Lower leg skin (tissue), 4 donors: ENCODE data around the gene UCHL5. TPM values are rescaled to one million over a fixed set of nuclear protein-coding genes. Genes with fewer than 3 reads are reported as not detected.
"Not testable (repeated sequence)": the region's sequence is repeated elsewhere in the genome, so short reads cannot be mapped to it uniquely, and the experiment has no call there.

Experiments used
- DNase-seq, 2 donors: peaks; one replicate each; pipeline ENCODE4 v3.0.0-alpha.2; 2019; ENCODE audit warnings: low spot score in 2 of 2
- H3K4me3 ChIP-seq: fragments of 200-600 bp; sonication (generic); 2 replicates; pipeline ENCODE4 v1.5.1; 2017; ENCODE audit warnings: mild to moderate bottlenecking, low read depth; ENCODE audit not compliant: poor library complexity, severe bottlenecking
- POLR2A ChIP-seq, 2 donors: fragments of 450-650 bp; IDR thresholded peaks; one replicate each; pipeline ENCODE4 v1.6.1; 2016 to 2017; ENCODE audit warnings: antibody characterized with exemption in 2 of 2, mild to moderate bottlenecking in 1 of 2, moderate library complexity in 1 of 2
- WGBS, 2 donors: methylation state at CpG; one replicate each; pipeline ENCODE4 v1.1.5; 2018; 5-methylcytosine and 5-hydroxymethylcytosine counted together
- intact Hi-C: fragments of 100-400 bp; cut with DNase I; formaldehyde crosslinking; loops from one replicate; pipeline ENCODE4 v1.15.0; 2023; ENCODE audit warnings: low total_unique reads
- total RNA-seq, 4 donors: library from RNA; depleted of rRNA; stranded (reverse); fragments of >200 nt; gene quantifications; one replicate each; pipeline ENCODE4 v1.1.0, GENCODE V29; 2016
- TF ChIP-seq, protein P1 (sequence below), 3 donors: fragments of 450-650 bp; IDR thresholded peaks; one replicate each; pipeline ENCODE4 v1.5.1; 2016; ENCODE audit warnings: antibody characterized with exemption in 3 of 3, mild to moderate bottlenecking in 3 of 3, moderate library complexity in 2 of 3

UCHL5 gene
- total RNA-seq, 4 donors from 2014 or later: 25.5 to 57.9 (median 37.7) TPM

DNA sequence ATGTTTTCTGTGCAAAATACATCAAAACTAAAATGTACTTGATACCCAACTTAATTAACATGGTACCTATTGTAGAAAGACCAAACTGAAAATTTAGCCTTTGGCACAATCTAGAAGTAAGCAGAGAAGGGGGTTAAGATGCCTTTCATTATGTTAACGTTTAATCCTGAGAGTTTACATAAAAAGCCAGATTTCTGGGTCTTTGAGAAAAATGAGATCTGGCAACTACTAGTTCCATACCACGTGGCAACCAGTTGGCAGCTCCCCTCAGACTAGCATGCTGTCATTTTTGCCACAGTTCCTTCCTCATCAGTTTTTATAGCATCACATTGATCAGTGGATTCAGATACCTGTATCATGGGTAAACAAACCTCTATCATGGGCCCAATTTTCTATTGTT, 1.8 kb upstream of the UCHL5 start:
- DNase-seq: no peak
- TF ChIP-seq, protein P1, sequence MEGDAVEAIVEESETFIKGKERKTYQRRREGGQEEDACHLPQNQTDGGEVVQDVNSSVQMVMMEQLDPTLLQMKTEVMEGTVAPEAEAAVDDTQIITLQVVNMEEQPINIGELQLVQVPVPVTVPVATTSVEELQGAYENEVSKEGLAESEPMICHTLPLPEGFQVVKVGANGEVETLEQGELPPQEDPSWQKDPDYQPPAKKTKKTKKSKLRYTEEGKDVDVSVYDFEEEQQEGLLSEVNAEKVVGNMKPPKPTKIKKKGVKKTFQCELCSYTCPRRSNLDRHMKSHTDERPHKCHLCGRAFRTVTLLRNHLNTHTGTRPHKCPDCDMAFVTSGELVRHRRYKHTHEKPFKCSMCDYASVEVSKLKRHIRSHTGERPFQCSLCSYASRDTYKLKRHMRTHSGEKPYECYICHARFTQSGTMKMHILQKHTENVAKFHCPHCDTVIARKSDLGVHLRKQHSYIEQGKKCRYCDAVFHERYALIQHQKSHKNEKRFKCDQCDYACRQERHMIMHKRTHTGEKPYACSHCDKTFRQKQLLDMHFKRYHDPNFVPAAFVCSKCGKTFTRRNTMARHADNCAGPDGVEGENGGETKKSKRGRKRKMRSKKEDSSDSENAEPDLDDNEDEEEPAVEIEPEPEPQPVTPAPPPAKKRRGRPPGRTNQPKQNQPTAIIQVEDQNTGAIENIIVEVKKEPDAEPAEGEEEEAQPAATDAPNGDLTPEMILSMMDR (IDR thresholded peaks at IDR 0.05): no peak
- TF ChIP-seq POLR2A (IDR thresholded peaks at IDR 0.05): no peak
- WGBS, 2 donors: 5 to 8% methylated on average over 2 of the region's 2 CpGs
- no peak overlapping the region for H3K4me3 ChIP-seq
- intact Hi-C loops: no loop called here

DNA sequence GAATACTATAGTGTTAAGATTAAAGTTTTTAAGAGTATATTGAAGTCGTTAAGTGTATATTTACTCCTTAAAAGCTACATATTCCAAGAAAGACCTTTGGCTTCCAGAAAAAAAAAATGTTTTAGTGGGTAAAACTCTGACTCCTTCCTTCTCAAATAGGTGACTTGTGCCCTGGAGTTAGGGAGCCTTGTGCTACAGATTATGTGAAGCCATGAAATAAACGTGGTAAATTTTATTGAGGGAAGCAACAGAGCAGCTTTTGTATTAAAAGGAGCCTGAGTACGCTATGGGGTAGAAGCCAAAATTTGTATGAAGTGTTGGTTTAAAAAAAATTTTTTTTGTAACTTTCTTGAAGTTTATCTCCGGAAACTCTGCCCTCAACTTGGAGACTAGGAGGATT, 1.2 kb upstream of the UCHL5 start:
- TF ChIP-seq, protein P1 (IDR thresholded peaks at IDR 0.05): no peak
- no peak for TF ChIP-seq POLR2A (IDR thresholded peaks at IDR 0.05)
- intact Hi-C loops: no loop called here
- no peak for DNase-seq
- peak overlapping the region; percentile 87 for H3K4me3 ChIP-seq
- 7 to 8% methylated on average over 4 of the region's 4 CpGs for WGBS, 2 donors

DNA sequence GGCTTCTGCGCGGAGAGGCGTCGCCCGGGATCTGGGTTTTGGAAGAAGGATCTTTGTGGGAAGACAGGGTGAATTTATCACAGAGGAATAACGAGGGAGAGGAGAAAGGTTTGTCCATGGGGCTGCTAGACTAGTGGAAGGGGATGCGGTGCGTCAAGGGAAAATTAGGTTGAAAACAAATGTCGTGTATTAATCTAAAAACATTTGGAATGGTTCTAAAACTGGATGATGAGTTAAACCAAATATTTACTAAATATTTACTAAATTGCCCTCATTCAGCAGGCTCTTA, 899 bp upstream of the UCHL5 start:
- 0 to 1% methylated on average over 9 of the region's 9 CpGs for WGBS, 2 donors
- peak overlapping the region; percentile 87 for H3K4me3 ChIP-seq
- intact Hi-C loops: no loop called here
- DNase-seq: no peak
- TF ChIP-seq POLR2A (IDR thresholded peaks at IDR 0.05): no peak
- TF ChIP-seq, protein P1 (IDR thresholded peaks at IDR 0.05): no peak

- peak overlapping the region; percentile 87 for H3K4me3 ChIP-seq
- intact Hi-C loops: no loop called here
- TF ChIP-seq, protein P1 (IDR thresholded peaks at IDR 0.05): no peak
- no peak for TF ChIP-seq POLR2A (IDR thresholded peaks at IDR 0.05)
- WGBS, 2 donors: 0 to 1% methylated on average over 35 to 37 of the region's 37 CpGs
- peak; percentile 31 to 87 for DNase-seq
Observed at GRCh38 chr1:193058529-193059281, 455 bp downstream of the UCHL5 start.

DNA sequence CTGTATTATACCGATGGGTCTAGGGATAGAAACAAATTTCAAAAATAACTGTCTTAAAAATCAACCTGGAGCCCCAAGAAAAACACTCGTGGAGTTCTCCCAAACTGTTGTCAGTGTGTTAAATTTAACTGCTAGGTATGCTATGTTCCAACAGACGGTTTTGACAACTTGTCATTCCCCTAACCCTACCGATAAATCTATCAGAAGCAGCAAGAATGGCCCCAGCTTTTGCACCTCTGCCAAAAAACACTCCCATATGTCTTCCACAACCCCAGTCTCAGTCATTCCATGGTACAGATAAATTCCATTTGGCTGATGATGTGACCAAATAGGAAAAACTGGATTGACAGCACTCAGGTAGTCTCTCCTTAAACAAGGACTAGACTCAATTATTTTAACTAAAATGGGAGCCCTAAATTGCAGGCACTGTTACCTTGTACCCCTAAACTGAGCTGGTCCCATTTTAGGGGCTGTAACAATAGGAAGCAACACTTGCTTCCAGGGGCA, 4.9 kb downstream of the UCHL5 start:
- DNase-seq: no peak
- intact Hi-C loops: no loop called here
- no peak for TF ChIP-seq POLR2A (IDR thresholded peaks at IDR 0.05)
- TF ChIP-seq, protein P1 (IDR thresholded peaks at IDR 0.05): no peak
- H3K4me3 ChIP-seq: no peak overlapping the region
- 69 to 73% methylated on average over 4 of the region's 4 CpGs for WGBS, 2 donors

DNA sequence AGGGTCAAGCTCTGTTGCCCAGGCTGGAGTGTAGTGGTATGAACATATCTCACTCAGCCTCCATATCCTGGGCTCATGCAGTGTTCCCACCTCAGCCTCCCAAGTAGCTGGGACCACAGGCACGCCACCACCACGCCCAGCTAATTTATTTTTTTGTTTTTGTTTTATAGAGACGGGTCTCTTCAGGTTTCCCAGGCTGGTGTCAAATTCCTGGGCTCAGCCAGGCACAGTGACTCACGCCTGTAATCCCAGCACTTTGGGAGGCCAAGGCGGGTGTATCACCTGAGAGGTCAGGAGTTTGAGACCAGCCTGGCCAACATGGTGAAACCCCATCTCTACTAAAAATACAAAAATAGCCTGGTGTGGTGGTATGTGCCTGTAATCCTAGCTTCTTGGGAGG, 10.2 kb downstream of the UCHL5 start:
- intact Hi-C loops, DNase-seq, H3K4me3 ChIP-seq: not testable (repeated sequence)
- WGBS, 2 donors: 89 to 94% methylated on average over 5 of the region's 5 CpGs
